Cerebellar nuclear complex (tissue), 1 donor: ENCODE measurements around the gene ZBTB20.

Experiments
- DNase-seq, 2 experiments: peaks; one replicate each; lab custom pipeline; 2025; lab: John Stamatoyannopoulos, UW

ZBTB20 gene

GRCh38 chr3:114762144-114762543 lies 384.9 kb downstream of the ZBTB20 start:
- DNase-seq, result no peak

- DNase-seq, result no peak
Measured at GRCh38 chr3:114760679-114761078, 386.4 kb downstream of the ZBTB20 start.

- peak in 1 of 2 experiments; percentile 43 for DNase-seq
Measured at GRCh38 chr3:114758831-114759699, 388.0 kb downstream of the ZBTB20 start.

GRCh38 chr3:114756506-114757279 lies 390.4 kb downstream of the ZBTB20 start:
- no peak for DNase-seq

- no peak for DNase-seq
Measured at GRCh38 chr3:114746502-114746901, 400.6 kb downstream of the ZBTB20 start.

- DNase-seq, result no peak
Measured at GRCh38 chr3:114745322-114746240, 401.5 kb downstream of the ZBTB20 start.

GRCh38 chr3:114743746-114744485 lies 403.2 kb downstream of the ZBTB20 start:
- DNase-seq, result no peak

- DNase-seq, result no peak
Measured at GRCh38 chr3:114741066-114741465, 406.0 kb downstream of the ZBTB20 start.

- DNase-seq, result no peak
Measured at GRCh38 chr3:114739627-114740026, 407.5 kb downstream of the ZBTB20 start.

- no peak for DNase-seq
Measured at GRCh38 chr3:114732353-114732752, 414.7 kb downstream of the ZBTB20 start.

GRCh38 chr3:114730397-114730796 lies 416.7 kb downstream of the ZBTB20 start:
- DNase-seq, result no peak

- no peak for DNase-seq
Measured at GRCh38 chr3:114727373-114727772, 419.7 kb downstream of the ZBTB20 start.

- no peak for DNase-seq
Measured at GRCh38 chr3:114725966-114726365, 421.1 kb downstream of the ZBTB20 start.

GRCh38 chr3:114722530-114722929 lies 424.6 kb downstream of the ZBTB20 start:
- no peak for DNase-seq

- no peak for DNase-seq
Measured at GRCh38 chr3:114721864-114722263, 425.2 kb downstream of the ZBTB20 start.

- no peak for DNase-seq
Measured at GRCh38 chr3:114721209-114721608, 425.9 kb downstream of the ZBTB20 start.

- DNase-seq, result no peak
Measured at GRCh38 chr3:114718898-114719210, 428.2 kb downstream of the ZBTB20 start.

- no peak for DNase-seq
Measured at GRCh38 chr3:114718071-114718897, 428.8 kb downstream of the ZBTB20 start.

GRCh38 chr3:114716916-114717315 lies 430.2 kb downstream of the ZBTB20 start:
- DNase-seq, result no peak

- no peak for DNase-seq
Measured at GRCh38 chr3:114716126-114716525, 431.0 kb downstream of the ZBTB20 start.
